ENCODE results near the gene HMGB4. TPM values are rescaled to one million over a fixed set of nuclear protein-coding genes. Genes with fewer than 3 reads are reported as not detected.

HMGB4 gene
- total RNA-seq, 3 donors from 2014 or later (not counting 1 experiment from before 2014, with no cell fraction given), result not detected

DNA sequence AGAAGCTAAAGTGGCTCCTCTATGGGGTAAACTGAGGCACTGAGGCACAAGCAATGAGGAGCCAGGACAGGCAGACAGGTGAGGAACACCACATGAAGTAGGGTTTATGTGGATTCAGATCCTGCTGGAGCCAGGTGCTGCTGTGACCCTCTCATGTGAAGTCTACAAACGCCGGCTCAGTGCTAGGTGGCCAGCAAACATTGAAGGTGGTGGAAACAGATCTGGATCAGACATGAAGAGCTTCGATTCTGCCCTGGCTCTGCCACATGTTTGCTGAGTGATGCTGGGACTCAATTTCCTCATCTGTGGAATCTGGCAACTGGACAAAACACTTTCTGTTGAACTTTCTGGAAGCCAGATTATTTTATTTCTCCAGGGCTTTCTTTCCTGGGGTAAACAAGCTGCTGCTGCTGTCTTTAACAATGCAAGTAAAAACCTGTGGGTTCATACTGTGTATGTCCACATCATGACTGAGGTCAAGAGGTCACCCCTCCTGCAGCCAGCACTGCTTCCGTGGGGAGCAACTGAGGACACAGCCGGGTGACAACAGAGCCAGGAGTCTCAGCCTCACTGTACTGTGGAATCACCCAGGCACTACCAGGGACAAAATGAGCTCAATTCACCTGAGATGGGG, 33.3 kb downstream of the HMGB4 start:
- TF ChIP-seq, protein P1, sequence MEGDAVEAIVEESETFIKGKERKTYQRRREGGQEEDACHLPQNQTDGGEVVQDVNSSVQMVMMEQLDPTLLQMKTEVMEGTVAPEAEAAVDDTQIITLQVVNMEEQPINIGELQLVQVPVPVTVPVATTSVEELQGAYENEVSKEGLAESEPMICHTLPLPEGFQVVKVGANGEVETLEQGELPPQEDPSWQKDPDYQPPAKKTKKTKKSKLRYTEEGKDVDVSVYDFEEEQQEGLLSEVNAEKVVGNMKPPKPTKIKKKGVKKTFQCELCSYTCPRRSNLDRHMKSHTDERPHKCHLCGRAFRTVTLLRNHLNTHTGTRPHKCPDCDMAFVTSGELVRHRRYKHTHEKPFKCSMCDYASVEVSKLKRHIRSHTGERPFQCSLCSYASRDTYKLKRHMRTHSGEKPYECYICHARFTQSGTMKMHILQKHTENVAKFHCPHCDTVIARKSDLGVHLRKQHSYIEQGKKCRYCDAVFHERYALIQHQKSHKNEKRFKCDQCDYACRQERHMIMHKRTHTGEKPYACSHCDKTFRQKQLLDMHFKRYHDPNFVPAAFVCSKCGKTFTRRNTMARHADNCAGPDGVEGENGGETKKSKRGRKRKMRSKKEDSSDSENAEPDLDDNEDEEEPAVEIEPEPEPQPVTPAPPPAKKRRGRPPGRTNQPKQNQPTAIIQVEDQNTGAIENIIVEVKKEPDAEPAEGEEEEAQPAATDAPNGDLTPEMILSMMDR (IDR thresholded peaks at IDR 0.05), result no peak
- no peaks in the 10 kb centered on the region for H3K9me3 Mint-ChIP-seq
- Histone ChIP-seq H3K4me3 (ENCODE audit: low read length) (no peak overlapping the region), H3K36me3 (ENCODE audit: control insufficient read depth, insufficient read depth, low read length) (no peaks in the 10 kb centered on the region), H3K9me3 (ENCODE audit: control insufficient read depth, insufficient read depth, low read length) (no peaks in the 10 kb centered on the region), H3K27me3 (ENCODE audit: control insufficient read depth, insufficient read depth, low read length) (no peaks in the 10 kb centered on the region), H3K27ac (ENCODE audit: low read length) (no peak overlapping the region), H3K4me1 (ENCODE audit: control insufficient read depth, insufficient read depth, low read length) (no peaks in the 10 kb centered on the region)
- intact Hi-C loops (cut with micrococcal nuclease), result no loop called here
- DNase-seq (no peak), ATAC-seq (no peak)
- WGBS (ENCODE audit: insufficient coverage), result 80% methylated on average over 5 of the region's 5 CpGs
- no peaks in the 10 kb centered on the region for H3K4me1 Mint-ChIP-seq
- H3K27me3 Mint-ChIP-seq (ENCODE audit: low read depth in 2 of 2), result peaks cover 0 to 11% of the 10 kb centered on the region in 2 donors
- H3K27ac Mint-ChIP-seq, result no peak overlapping the region
- H3K36me3 Mint-ChIP-seq, result no peaks in the 10 kb centered on the region
- no peak overlapping the region for H3K4me3 Mint-ChIP-seq

GRCh38 chr1:33898406-33898805, 34.5 kb downstream of the HMGB4 start:
- H3K4me3 Mint-ChIP-seq, result no peak overlapping the region
- Histone ChIP-seq H3K36me3 (ENCODE audit: control insufficient read depth, insufficient read depth, low read length) (no peaks in the 10 kb centered on the region), H3K4me1 (ENCODE audit: control insufficient read depth, insufficient read depth, low read length) (no peaks in the 10 kb centered on the region), H3K9me3 (ENCODE audit: control insufficient read depth, insufficient read depth, low read length) (no peaks in the 10 kb centered on the region), H3K4me3 (ENCODE audit: low read length) (no peak overlapping the region), H3K27me3 (ENCODE audit: control insufficient read depth, insufficient read depth, low read length) (no peaks in the 10 kb centered on the region), H3K27ac (ENCODE audit: low read length) (no peak overlapping the region)
- peaks cover 0 to 12% of the 10 kb centered on the region in 2 donors for H3K27me3 Mint-ChIP-seq (ENCODE audit: low read depth in 2 of 2)
- no peaks in the 10 kb centered on the region for H3K4me1 Mint-ChIP-seq
- no peak for DNase-seq
- no peaks in the 10 kb centered on the region for H3K36me3 Mint-ChIP-seq
- no peak for ATAC-seq
- intact Hi-C loops (cut with micrococcal nuclease), result no loop called here
- H3K9me3 Mint-ChIP-seq, result no peaks in the 10 kb centered on the region
- no peak overlapping the region for H3K27ac Mint-ChIP-seq
- 70% methylated on average over 3 of the region's 3 CpGs for WGBS (ENCODE audit: insufficient coverage)
- TF ChIP-seq, protein P1 (IDR thresholded peaks at IDR 0.05), result no peak

- no peak for ATAC-seq
- H3K9me3 ChIP-seq (ENCODE audit: control insufficient read depth, insufficient read depth, low read length), result no peaks in the 10 kb centered on the region
- Mint-ChIP-seq H3K27ac (no peak overlapping the region), H3K27me3 (ENCODE audit: low read depth in 2 of 2) (peaks cover 0 to 16% of the 10 kb centered on the region in 2 donors), H3K36me3 (no peaks in the 10 kb centered on the region), H3K9me3 (no peaks in the 10 kb centered on the region), H3K4me3 (no peak overlapping the region), H3K4me1 (no peaks in the 10 kb centered on the region)
- no peaks in the 10 kb centered on the region for H3K4me1 ChIP-seq (ENCODE audit: control insufficient read depth, insufficient read depth, low read length)
- TF ChIP-seq, protein P1 (IDR thresholded peaks at IDR 0.05), result no peak
- no peak for DNase-seq
- no peak overlapping the region for H3K27ac ChIP-seq (ENCODE audit: low read length)
- H3K36me3 ChIP-seq (ENCODE audit: control insufficient read depth, insufficient read depth, low read length), result no peaks in the 10 kb centered on the region
- intact Hi-C loops (cut with micrococcal nuclease), result no loop called here
- no peaks in the 10 kb centered on the region for H3K27me3 ChIP-seq (ENCODE audit: control insufficient read depth, insufficient read depth, low read length)
- no peak overlapping the region for H3K4me3 ChIP-seq (ENCODE audit: low read length)
- WGBS (ENCODE audit: insufficient coverage), result 61% methylated on average over 9 of the region's 9 CpGs
Observed at GRCh38 chr1:33898881-33899280, 35.0 kb downstream of the HMGB4 start.

- TF ChIP-seq, protein P1 (IDR thresholded peaks at IDR 0.05), result no peak
- intact Hi-C loops (cut with micrococcal nuclease), result no loop called here
- Mint-ChIP-seq H3K4me3 (no peak overlapping the region), H3K27me3 (ENCODE audit: low read depth in 2 of 2) (peaks cover 0 to 13% of the 10 kb centered on the region in 2 donors), H3K4me1 (no peaks in the 10 kb centered on the region), H3K27ac (no peak overlapping the region), H3K36me3 (no peaks in the 10 kb centered on the region), H3K9me3 (no peaks in the 10 kb centered on the region)
- Histone ChIP-seq H3K9me3 (ENCODE audit: control insufficient read depth, insufficient read depth, low read length) (no peaks in the 10 kb centered on the region), H3K36me3 (ENCODE audit: control insufficient read depth, insufficient read depth, low read length) (no peaks in the 10 kb centered on the region), H3K27ac (ENCODE audit: low read length) (no peak overlapping the region), H3K4me3 (ENCODE audit: low read length) (no peak overlapping the region), H3K27me3 (ENCODE audit: control insufficient read depth, insufficient read depth, low read length) (no peaks in the 10 kb centered on the region), H3K4me1 (ENCODE audit: control insufficient read depth, insufficient read depth, low read length) (no peaks in the 10 kb centered on the region)
- 74% methylated on average over 3 of the region's 3 CpGs for WGBS (ENCODE audit: insufficient coverage)
- no peak for ATAC-seq
- DNase-seq, result no peak
Observed at GRCh38 chr1:33899746-33900145, 35.9 kb downstream of the HMGB4 start.
